ENCODE measurements around the gene CHMP2A.
A peak's percentile ranks its signal among the peaks of the same experiment; 100 is the strongest.
"Not testable (repeated sequence)": the region's sequence is repeated elsewhere in the genome, so short reads cannot be mapped to it uniquely, and the experiment has no call there.

CHMP2A gene

GRCh38 chr19:58511353-58512208, 43.3 kb downstream of the CHMP2A start, which contains the start of gene SLC27A5:
Gene SLC27A5, minus strand, starts transcription at chr19:58511992. Its CDS starts 37 bp downstream, at chr19:58511955.
- Mint-ChIP-seq H3K27ac (peak within 1 kb of the TSS in 1 of 2 donors; percentile 66), H3K4me3 (no peak within 1 kb of the TSS), H3K9me3 (peaks cover 0 to 2% of the 10 kb centered on the region in 2 donors), H3K27me3 (no peaks in the 10 kb centered on the region), H3K36me3 (ENCODE audit: insufficient read depth) (peaks cover 9% of the 10 kb centered on the region), H3K4me1 (ENCODE audit: low read depth in 2 of 2) (peaks cover 15 to 19% of the 10 kb centered on the region in 2 donors)
- ATAC-seq (replicated peaks) (no peak), DNase-seq (no peak)

- H3K27ac Mint-ChIP-seq = no peak overlapping the region
- H3K27me3 Mint-ChIP-seq = no peaks in the 10 kb centered on the region
- peaks cover 7% of the 10 kb centered on the region for H3K36me3 Mint-ChIP-seq (ENCODE audit: insufficient read depth)
- ATAC-seq (replicated peaks) (no peak), DNase-seq (no peak)
- no peak overlapping the region for H3K4me3 Mint-ChIP-seq
- H3K4me1 Mint-ChIP-seq (ENCODE audit: low read depth in 2 of 2) = peaks cover 6 to 8% of the 10 kb centered on the region in 2 donors
- peaks cover 0 to 2% of the 10 kb centered on the region in 2 donors for H3K9me3 Mint-ChIP-seq
Measured at GRCh38 chr19:58510084-58510862, 44.6 kb downstream of the CHMP2A start.

- peaks cover 5 to 7% of the 10 kb centered on the region in 2 donors for H3K4me1 Mint-ChIP-seq (ENCODE audit: low read depth in 2 of 2)
- H3K27me3 Mint-ChIP-seq = no peaks in the 10 kb centered on the region
- peaks cover 3% of the 10 kb centered on the region for H3K36me3 Mint-ChIP-seq (ENCODE audit: insufficient read depth)
- no peak overlapping the region for H3K27ac Mint-ChIP-seq
- peaks cover 0 to 2% of the 10 kb centered on the region in 2 donors for H3K9me3 Mint-ChIP-seq
- ATAC-seq (replicated peaks) = no peak
- DNase-seq = no peak
- H3K4me3 Mint-ChIP-seq = no peak overlapping the region
Measured at GRCh38 chr19:58509731-58510083, 45.2 kb downstream of the CHMP2A start.

- not testable (repeated sequence) for ATAC-seq (replicated peaks)
Measured at GRCh38 chr19:58507602-58508223, 47.2 kb downstream of the CHMP2A start.

More at GRCh38 chr19:58507602-58508223, 47.2 kb downstream of the CHMP2A start:
- not testable (repeated sequence) for H3K27me3 Mint-ChIP-seq; H3K4me3 Mint-ChIP-seq; H3K9me3 Mint-ChIP-seq; H3K4me1 Mint-ChIP-seq (ENCODE audit: low read depth in 2 of 2); H3K36me3 Mint-ChIP-seq (ENCODE audit: insufficient read depth); H3K27ac Mint-ChIP-seq; DNase-seq
